GM13976 (cell line): ENCODE measurements around the gene FAM117A.
"Not testable (repeated sequence)": the region's sequence is repeated elsewhere in the genome, so short reads cannot be mapped to it uniquely, and the experiment has no call there.

ENCODE experiments used
- DNase-seq: peaks from one replicate; pipeline ENCODE4 v3.0.0; 2012; ENCODE audit warnings: low spot score
- in situ Hi-C: fragments of 300-500 bp; cut with MboI; formaldehyde crosslinking; loops from one replicate; pipeline ENCODE4 v1.12.0; 2022; ENCODE audit warnings: low sequenced_read_pairs, mixed read lengths, inconsistent platforms; ENCODE audit not compliant: unreplicated experiment
- TF ChIP-seq, protein P1 (sequence below): IDR thresholded peaks from 2 replicates; pipeline ENCODE4 v1.5.1; 2012; ENCODE audit warnings: borderline replicate concordance, mild to moderate bottlenecking; ENCODE audit not compliant: insufficient read depth; ENCODE audit errors: extremely low read depth, missing control alignments, control extremely low read depth

The FAM117A gene

DNA sequence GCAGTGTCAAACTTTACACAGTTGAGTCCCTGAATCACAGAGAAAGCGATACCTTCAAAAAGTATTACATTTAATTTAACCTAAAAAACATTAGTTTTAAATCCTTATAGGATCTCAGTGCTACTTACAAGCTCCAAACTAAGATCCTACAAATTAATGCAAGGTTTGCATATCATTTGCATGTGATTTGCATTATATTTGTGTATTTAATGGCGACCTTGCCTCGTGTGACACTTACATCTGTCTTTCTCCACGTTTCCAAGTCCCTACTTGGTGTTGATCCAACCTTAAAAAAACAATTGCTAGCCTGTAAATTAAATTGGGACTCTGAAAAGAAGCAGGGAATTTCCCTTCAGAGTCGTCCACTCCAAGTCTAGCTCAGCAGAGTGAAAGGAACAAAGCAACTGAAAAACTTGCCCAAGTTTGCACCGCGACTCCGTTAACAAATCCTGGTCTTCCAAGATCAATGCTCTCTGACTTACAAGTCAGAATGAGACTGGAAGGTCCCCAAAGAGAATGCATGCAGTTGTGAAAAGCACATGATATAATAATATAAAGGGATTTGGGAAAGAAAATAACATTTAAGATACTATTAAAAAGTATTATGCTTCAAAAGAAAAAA is 739 bp upstream of the FAM117A start:
- DNase-seq, result no peak
- in situ Hi-C loops, result no loop called here
- TF ChIP-seq, protein P1, sequence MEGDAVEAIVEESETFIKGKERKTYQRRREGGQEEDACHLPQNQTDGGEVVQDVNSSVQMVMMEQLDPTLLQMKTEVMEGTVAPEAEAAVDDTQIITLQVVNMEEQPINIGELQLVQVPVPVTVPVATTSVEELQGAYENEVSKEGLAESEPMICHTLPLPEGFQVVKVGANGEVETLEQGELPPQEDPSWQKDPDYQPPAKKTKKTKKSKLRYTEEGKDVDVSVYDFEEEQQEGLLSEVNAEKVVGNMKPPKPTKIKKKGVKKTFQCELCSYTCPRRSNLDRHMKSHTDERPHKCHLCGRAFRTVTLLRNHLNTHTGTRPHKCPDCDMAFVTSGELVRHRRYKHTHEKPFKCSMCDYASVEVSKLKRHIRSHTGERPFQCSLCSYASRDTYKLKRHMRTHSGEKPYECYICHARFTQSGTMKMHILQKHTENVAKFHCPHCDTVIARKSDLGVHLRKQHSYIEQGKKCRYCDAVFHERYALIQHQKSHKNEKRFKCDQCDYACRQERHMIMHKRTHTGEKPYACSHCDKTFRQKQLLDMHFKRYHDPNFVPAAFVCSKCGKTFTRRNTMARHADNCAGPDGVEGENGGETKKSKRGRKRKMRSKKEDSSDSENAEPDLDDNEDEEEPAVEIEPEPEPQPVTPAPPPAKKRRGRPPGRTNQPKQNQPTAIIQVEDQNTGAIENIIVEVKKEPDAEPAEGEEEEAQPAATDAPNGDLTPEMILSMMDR, result no peak

DNA sequence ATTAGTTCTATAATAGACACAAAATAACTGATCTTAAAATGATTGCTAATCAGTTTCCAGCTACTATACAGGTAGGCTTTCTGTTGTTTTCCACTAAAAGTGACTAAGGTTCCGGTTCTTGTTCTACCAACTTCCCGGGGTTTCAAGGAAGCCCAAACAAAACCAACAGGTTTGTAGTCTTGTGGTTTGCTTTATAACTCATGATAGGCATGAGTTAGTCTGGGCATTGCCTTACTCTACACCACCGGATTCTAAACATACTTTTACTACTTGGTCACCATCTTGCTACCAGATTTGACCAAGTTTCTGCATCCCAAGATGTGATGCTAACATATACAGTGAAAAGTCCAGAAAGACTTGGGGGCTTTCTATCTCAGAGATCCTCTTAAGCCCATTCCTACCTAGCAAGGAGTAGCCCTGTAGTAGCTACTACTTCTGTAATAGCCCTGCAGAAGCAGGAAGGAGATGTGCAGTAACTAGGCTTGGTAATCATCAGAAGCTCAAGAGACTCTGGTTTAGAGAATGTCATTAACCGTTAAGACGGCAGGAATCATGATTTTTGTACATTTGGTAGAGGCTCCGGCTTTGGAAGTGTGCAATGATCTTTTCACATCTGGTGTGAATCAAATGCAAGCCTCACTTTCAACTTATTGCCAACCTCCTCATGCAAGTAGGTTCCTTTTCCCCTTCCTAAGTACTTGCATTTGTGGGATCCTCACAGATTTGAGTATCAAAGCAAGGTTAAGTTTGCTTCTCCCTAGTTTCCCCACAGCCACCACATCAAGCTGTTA is 1.6 kb downstream of the FAM117A start:
- in situ Hi-C loops, result no loop called here
- TF ChIP-seq, protein P1, result no peak
- no peak for DNase-seq

DNA sequence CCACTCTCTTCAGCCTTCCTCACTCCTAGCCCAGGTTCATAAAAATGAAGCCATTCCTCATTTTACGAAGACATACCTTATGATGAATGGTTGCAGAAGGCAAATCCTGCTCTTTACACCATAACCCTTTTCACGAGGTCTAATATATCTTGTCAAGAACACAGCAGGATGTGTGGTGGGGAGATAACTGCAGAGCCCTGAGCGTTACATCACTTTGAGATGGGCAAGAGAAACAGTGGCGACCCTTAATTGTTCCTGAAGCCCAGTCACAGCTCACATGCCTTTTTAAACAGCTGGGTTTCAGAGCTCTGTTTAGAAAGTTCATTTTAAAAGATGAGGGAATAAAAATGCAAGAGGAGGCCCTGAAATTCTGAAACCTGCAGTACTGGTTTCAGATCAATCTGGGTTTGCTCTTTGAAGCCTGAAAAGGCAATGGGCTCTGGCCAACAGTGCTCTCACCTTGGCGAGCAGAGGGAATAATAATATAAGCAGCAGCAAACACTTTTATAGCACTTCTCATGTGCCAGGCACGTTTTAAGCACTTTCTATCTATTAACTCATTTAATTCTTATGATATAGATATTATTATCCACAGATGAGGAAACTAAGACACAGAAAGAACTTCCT is 2.9 kb downstream of the FAM117A start:
- in situ Hi-C loops, result no loop called here
- TF ChIP-seq, protein P1, result no peak
- no peak for DNase-seq

DNA sequence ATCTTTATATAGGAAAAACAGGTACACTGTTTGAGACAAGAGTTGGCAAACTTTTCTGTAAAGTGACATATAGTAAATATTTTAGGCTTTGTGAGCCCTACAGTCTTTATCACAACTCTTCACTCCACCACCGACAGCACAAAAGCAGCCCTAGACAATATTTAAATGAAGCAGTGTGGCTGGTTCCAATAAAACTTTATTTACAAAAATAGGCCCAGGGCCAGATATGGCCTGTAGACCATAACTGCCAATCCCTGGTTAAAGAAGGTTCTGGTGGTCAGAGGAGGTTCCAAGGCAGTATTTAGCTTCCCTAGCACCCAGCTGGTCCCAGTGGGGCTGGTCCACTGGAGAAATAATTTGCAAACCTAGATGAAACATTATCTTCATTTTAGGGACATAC is 3.6 kb downstream of the FAM117A start:
- in situ Hi-C loops, result no loop called here
- DNase-seq, result no peak
- TF ChIP-seq, protein P1, result no peak

DNA sequence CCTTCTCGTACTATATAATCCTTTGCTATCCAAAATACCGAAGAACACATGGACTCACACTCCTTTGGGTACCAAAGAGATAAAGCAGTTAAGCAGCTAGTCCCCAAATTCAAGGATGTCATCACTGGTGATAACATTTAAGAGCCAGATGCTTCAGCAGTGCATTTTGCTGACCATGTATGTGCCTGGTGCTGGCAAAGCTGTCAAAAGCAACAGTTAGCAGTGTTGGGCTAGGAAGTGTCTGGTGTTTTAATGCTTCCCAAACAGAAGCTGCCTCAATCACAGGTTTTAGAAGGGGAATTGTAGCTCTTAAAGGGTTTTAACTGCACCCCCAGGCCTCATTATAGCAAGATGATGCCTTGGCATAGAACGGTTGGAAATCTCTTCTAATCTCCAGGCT is 4.7 kb downstream of the FAM117A start:
- in situ Hi-C loops, result no loop called here
- DNase-seq, result no peak
- TF ChIP-seq, protein P1, result no peak

DNA sequence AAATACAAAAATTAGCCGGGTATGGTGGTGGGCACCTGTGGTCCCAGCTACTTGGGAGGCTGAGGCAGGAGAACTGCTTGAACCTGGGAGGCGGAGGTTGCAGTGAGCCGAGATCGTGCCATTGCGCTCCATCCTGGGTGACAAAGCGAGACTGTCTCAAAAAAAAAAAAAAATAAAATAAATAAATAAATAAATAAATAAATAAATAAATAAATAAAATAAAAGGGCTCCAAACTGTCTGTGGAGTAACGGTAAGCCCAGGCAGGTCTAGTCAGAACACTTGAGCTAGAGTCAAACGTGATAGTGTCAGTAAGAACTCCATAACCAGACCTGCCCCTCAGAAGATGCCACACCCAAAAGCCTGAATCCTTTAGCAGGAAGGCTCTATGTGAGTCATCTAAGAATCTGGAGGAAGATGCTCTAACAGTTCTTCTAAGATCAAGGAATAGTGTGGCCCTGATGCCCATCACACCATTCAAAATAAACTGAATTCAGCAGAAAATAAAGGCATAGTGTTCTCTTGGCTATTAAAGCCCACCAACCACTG is 5.4 kb downstream of the FAM117A start:
- DNase-seq, in situ Hi-C loops: not testable (repeated sequence)
